SU-DHL-6 (cell line): ENCODE results near the gene FAM3A.
A peak's percentile ranks its signal among the peaks of the same experiment; 100 is the strongest.

Experiments
- H2AFZ ChIP-seq: fragments of 200-600 bp; sonication (generic); 2 replicates; pipeline ENCODE4 v1.6.1; 2014; ENCODE audit warnings: low read depth, mild to moderate bottlenecking, moderate library complexity, mixed read lengths, antibody characterized with exemption, low read length; ENCODE audit not compliant: severe bottlenecking
- H3F3A ChIP-seq: fragments of 200-600 bp; shearing (Covaris generic); 2 replicates; pipeline ENCODE4 v1.6.0; 2016; ENCODE audit warnings: antibody characterized with exemption, mild to moderate bottlenecking; ENCODE audit not compliant: insufficient read depth
- H3K27ac ChIP-seq: fragments of 200-600 bp; sonication (generic); 2 replicates; pipeline ENCODE4 v1.5.1; 2016; ENCODE audit warnings: low read depth, mild to moderate bottlenecking, low read length, moderate library complexity, mixed read lengths
- H3K27me3 ChIP-seq: fragments of 200-600 bp; sonication (generic), shearing (Covaris generic); 2 replicates; pipeline ENCODE4 v1.6.0; 2014; ENCODE audit warnings: mild to moderate bottlenecking, low read length
- H3K36me3 ChIP-seq: fragments of 200-600 bp; sonication (generic); 2 replicates; pipeline ENCODE4 v1.6.1; 2014; ENCODE audit warnings: mild to moderate bottlenecking, low read length, mixed read lengths
- H3K4me2 ChIP-seq: fragments of 300-600, 200-600 bp; shearing (Covaris generic), sonication (generic); 2 replicates; pipeline ENCODE4 v1.6.0; 2014; ENCODE audit warnings: low read length, low read depth, mild to moderate bottlenecking; ENCODE audit not compliant: poor library complexity, severe bottlenecking
- H3K4me3 ChIP-seq: fragments of 200-600 bp; sonication (generic); 2 replicates; pipeline ENCODE4 v1.5.1; 2014; ENCODE audit warnings: antibody characterized with exemption, low read length, mild to moderate bottlenecking, mixed read lengths; ENCODE audit not compliant: insufficient read depth, poor library complexity, severe bottlenecking
- H3K79me2 ChIP-seq: fragments of 200-600 bp; sonication (generic); 2 replicates; pipeline ENCODE4 v1.6.1; 2014; ENCODE audit warnings: mild to moderate bottlenecking, low read length, moderate library complexity; ENCODE audit not compliant: insufficient read depth
- H3K9ac ChIP-seq: fragments of 200-600 bp; sonication (generic); 2 replicates; pipeline ENCODE4 v1.7.0; 2014; ENCODE audit warnings: mild to moderate bottlenecking, low read length
- H3K9me2 ChIP-seq: fragments of 200-600 bp; sonication (generic); replicated peaks from 2 replicates; pipeline ENCODE4 v1.6.1; 2014; ENCODE audit warnings: low read length; ENCODE audit not compliant: insufficient read depth
- H3K9me3 ChIP-seq: fragments of 200-600 bp; sonication (generic); 2 replicates; pipeline ENCODE4 v1.6.1; 2014; ENCODE audit warnings: low read length, mixed read lengths; ENCODE audit not compliant: insufficient read depth
- H4K20me1 ChIP-seq: fragments of 200-600 bp; sonication (generic); 2 replicates; pipeline ENCODE4 v1.6.1; 2014; ENCODE audit warnings: low read depth, mild to moderate bottlenecking, antibody characterized with exemption, low read length, moderate library complexity, mixed read lengths
- EZH2phosphoT487 ChIP-seq: fragments of 200-600 bp; sonication (generic), shearing (Covaris generic); conservative IDR thresholded peaks from 2 replicates; pipeline ENCODE4 v1.6.1; 2018; ENCODE audit warnings: mild to moderate bottlenecking, antibody characterized with exemption, low read length, moderate library complexity, mixed read lengths
- TF ChIP-seq, protein P1 (sequence below): fragments of 200-600 bp; sonication (generic); IDR thresholded peaks from one replicate; pipeline ENCODE4 v1.5.1; 2017; ENCODE audit warnings: antibody characterized with exemption, mild to moderate bottlenecking, low read length, moderate library complexity; ENCODE audit not compliant: insufficient read depth, poor library complexity, severe bottlenecking

The FAM3A gene

DNA sequence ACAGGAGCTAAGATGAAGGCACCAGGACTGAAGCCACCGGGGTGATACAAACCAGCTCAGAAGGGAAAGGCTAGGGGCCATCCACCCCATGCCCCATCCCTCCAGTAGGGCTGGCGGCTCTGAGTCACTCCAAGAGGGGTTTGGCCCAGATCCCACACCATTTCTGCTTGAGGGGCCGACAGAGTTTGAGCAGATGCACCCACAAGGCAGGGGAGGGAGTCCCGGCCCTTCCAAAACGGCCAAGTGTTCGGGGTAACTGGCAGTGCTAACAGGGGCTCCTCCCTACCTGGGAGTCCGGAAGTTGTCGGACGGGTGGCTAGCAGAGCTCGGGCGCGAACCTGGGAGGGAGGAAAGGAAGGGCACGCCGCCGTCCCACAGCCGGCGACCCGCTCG, 26.0 kb downstream of the FAM3A start:
- Histone ChIP-seq H3K9ac (peak overlapping the region; percentile 73), H3K4me3 (peak overlapping the region; percentile 76), H3K79me2 (peaks cover 13% of the 10 kb centered on the region), H3K27ac (peak overlapping the region; percentile 65), H3K9me3 (no peaks in the 10 kb centered on the region), H3K9me2 (no peaks in the 10 kb centered on the region), H3F3A (peaks cover 6% of the 10 kb centered on the region), H2AFZ (no peak overlapping the region), H3K27me3 (no peaks in the 10 kb centered on the region), H4K20me1 (no peaks in the 10 kb centered on the region), H3K36me3 (no peaks in the 10 kb centered on the region), H3K4me2 (peak overlapping the region; percentile 81)
- TF ChIP-seq, protein P1, sequence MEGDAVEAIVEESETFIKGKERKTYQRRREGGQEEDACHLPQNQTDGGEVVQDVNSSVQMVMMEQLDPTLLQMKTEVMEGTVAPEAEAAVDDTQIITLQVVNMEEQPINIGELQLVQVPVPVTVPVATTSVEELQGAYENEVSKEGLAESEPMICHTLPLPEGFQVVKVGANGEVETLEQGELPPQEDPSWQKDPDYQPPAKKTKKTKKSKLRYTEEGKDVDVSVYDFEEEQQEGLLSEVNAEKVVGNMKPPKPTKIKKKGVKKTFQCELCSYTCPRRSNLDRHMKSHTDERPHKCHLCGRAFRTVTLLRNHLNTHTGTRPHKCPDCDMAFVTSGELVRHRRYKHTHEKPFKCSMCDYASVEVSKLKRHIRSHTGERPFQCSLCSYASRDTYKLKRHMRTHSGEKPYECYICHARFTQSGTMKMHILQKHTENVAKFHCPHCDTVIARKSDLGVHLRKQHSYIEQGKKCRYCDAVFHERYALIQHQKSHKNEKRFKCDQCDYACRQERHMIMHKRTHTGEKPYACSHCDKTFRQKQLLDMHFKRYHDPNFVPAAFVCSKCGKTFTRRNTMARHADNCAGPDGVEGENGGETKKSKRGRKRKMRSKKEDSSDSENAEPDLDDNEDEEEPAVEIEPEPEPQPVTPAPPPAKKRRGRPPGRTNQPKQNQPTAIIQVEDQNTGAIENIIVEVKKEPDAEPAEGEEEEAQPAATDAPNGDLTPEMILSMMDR, result no peak
- TF ChIP-seq EZH2phosphoT487, result no peak

DNA sequence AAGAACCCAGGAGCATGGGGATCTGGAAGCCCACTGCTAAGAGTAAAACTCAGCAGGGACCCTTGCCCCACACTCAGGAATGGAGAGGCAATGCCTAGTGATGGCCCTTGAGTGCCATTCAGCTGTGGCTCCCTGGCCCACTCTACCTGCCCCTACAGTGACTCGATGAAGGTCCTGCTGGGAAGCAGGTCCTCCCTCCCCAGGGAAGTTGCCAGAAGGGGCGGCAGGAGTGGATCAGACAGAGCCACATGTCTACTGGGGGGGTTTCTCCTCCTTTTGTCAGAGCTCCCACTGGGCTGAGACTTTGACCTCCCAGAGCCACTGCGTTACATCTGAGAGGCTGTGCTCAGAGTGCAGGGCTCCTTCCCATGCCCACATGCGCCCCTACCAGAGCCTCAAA, 26.9 kb downstream of the FAM3A start:
- peaks cover 18% of the 10 kb centered on the region for H3K79me2 ChIP-seq
- 0 out of 2 replicates have a peak overlapping the region, but pooled peaks have one; percentile 65 for H3K27ac ChIP-seq
- H3K9ac ChIP-seq, result peak overlapping the region; percentile 73
- no peaks in the 10 kb centered on the region for H3K9me3 ChIP-seq
- TF ChIP-seq, protein P1, result no peak
- TF ChIP-seq EZH2phosphoT487, result no peak
- H3K9me2 ChIP-seq, result no peaks in the 10 kb centered on the region
- H4K20me1 ChIP-seq, result no peaks in the 10 kb centered on the region
- H3F3A ChIP-seq, result peaks cover 6% of the 10 kb centered on the region
- no peaks in the 10 kb centered on the region for H3K36me3 ChIP-seq
- peak overlapping the region; percentile 81 for H3K4me2 ChIP-seq
- H2AFZ ChIP-seq, result no peak overlapping the region
- no peaks in the 10 kb centered on the region for H3K27me3 ChIP-seq
- H3K4me3 ChIP-seq, result peak overlapping the region; percentile 76

DNA sequence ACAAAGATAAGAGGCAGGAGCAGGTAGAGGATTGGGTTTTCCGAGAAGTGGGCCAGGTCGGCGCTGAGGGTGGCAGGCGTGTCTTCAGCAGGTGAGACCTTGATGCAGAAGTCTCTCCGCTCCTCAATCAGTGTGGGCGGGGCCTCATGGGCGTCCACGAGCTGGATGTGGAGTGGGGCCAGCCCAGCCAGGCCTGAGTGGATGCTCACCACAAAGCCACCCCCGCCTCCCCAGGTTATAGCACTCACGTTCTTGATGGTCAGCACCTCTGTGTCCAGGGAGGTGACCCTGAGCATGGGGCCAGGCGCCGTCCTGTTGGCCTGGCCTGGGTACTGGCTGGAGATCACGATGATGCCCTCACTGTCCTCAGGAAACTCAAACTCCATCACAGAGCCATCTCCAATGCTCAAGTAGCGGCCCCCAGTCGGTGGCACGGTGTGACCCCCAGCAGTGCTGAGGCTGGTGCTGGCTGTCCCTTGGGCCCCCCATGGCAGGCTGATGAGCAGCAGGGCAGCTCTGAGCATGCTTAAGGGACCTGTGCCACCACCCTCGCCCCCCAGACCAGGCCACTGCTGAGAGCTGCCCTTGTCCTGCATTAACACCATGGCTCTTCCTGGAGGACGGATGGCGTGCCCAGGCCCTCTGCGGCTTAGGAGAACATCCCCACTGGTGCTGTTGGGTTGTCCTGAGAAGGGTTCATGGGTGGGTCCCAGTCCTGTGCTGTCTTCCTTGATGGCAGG, 27.5 kb downstream of the FAM3A start:
- no peak for TF ChIP-seq EZH2phosphoT487
- TF ChIP-seq, protein P1, result no peak
- no peaks in the 10 kb centered on the region for H3K9me2 ChIP-seq
- H3F3A ChIP-seq, result peaks cover 11% of the 10 kb centered on the region
- no peaks in the 10 kb centered on the region for H3K36me3 ChIP-seq
- no peaks in the 10 kb centered on the region for H3K9me3 ChIP-seq
- H3K27ac ChIP-seq, result no peak overlapping the region
- H3K4me2 ChIP-seq, result peak overlapping the region; percentile 81
- H2AFZ ChIP-seq, result no peak overlapping the region
- H3K27me3 ChIP-seq, result no peaks in the 10 kb centered on the region
- H3K4me3 ChIP-seq, result no peak overlapping the region
- H3K79me2 ChIP-seq, result peaks cover 18% of the 10 kb centered on the region
- no peaks in the 10 kb centered on the region for H4K20me1 ChIP-seq
- H3K9ac ChIP-seq, result no peak overlapping the region
